Measurements from ENCODE around the gene YPEL2.

GRCh38 chr17:59365383-59365981 lies 34.0 kb downstream of the YPEL2 start:
- TF ChIP-seq CTCF (IDR thresholded peaks at IDR 0.05; ENCODE audit: low read depth, low read length) (no peak), EZH2phosphoT487 (IDR thresholded peaks at IDR 0.05; ENCODE audit: low read depth) (no peak)

Data from OCI-LY3 (cell line).